Trophoblast cell (in vitro differentiated cells and primary cell): ENCODE data around the gene TRIM6.
A peak's percentile ranks its signal among the peaks of the same experiment; 100 is the strongest.
"Not testable (repeated sequence)": the region's sequence is repeated elsewhere in the genome, so short reads cannot be mapped to it uniquely, and the experiment has no call there.

Experiments used
- DNase-seq, 2 donors: peaks; one replicate each; pipeline ENCODE4 v3.0.0-alpha.2; 2016
- H2AFZ ChIP-seq: 2 replicates; pipeline ENCODE4 v1.6.1; 2013; ENCODE audit warnings: low read length, moderate library complexity, mild to moderate bottlenecking; ENCODE audit not compliant: insufficient read depth, poor library complexity
- H2AK5ac ChIP-seq: 2 replicates; pipeline ENCODE4 v1.6.1; 2013; ENCODE audit warnings: mild to moderate bottlenecking, low read length
- H2BK120ac ChIP-seq: 2 replicates; pipeline ENCODE4 v1.6.1; 2013; ENCODE audit warnings: low read length, mild to moderate bottlenecking, moderate library complexity; ENCODE audit not compliant: insufficient read depth, poor library complexity
- H2BK12ac ChIP-seq: 2 replicates; pipeline ENCODE4 v1.6.1; 2013; ENCODE audit warnings: mild to moderate bottlenecking, low read length, moderate library complexity
- H2BK5ac ChIP-seq: 2 replicates; pipeline ENCODE4 v1.6.1; 2013; ENCODE audit warnings: low read length, low read depth, moderate library complexity, mild to moderate bottlenecking; ENCODE audit not compliant: poor library complexity
- H3K14ac ChIP-seq: 2 replicates; pipeline ENCODE4 v1.6.1; 2013; ENCODE audit warnings: mild to moderate bottlenecking, low read length
- H3K18ac ChIP-seq: 2 replicates; pipeline ENCODE4 v1.6.1; 2013; ENCODE audit warnings: mild to moderate bottlenecking, low read length
- H3K23ac ChIP-seq: 2 replicates; pipeline ENCODE4 v1.6.1; 2013; ENCODE audit warnings: low read length
- H3K27ac ChIP-seq: 2 replicates; pipeline ENCODE4 v1.5.1; 2013; ENCODE audit warnings: low read depth, mild to moderate bottlenecking, inconsistent platforms, low read length, moderate library complexity
- H3K27me3 ChIP-seq: 2 replicates; pipeline ENCODE4 v1.6.1; 2013; ENCODE audit warnings: inconsistent platforms, mild to moderate bottlenecking, low read length, moderate library complexity; ENCODE audit not compliant: insufficient read depth
- H3K36me3 ChIP-seq, 2 experiments: 1 replicate in 1 of 2; 2 replicates in 1 of 2; pipeline ENCODE4 v1.6.1; 2013; ENCODE audit warnings: low read length in 2 of 2, mild to moderate bottlenecking in 2 of 2, moderate library complexity in 1 of 2; ENCODE audit not compliant: insufficient read depth in 2 of 2, control insufficient read depth in 1 of 2
- H3K4ac ChIP-seq: 2 replicates; pipeline ENCODE4 v1.6.1; 2013; ENCODE audit warnings: low read depth, mild to moderate bottlenecking, low read length, moderate library complexity
- H3K4me1 ChIP-seq, 2 experiments: 1 replicate in 1 of 2; 2 replicates in 1 of 2; pipeline ENCODE4 v1.6.1; 2013; ENCODE audit warnings: low read length in 2 of 2, mild to moderate bottlenecking in 2 of 2, moderate library complexity in 1 of 2; ENCODE audit not compliant: insufficient read depth in 2 of 2, control insufficient read depth in 1 of 2
- H3K4me2 ChIP-seq: 2 replicates; pipeline ENCODE4 v1.6.1; 2013; ENCODE audit warnings: inconsistent platforms, mild to moderate bottlenecking, low read length, moderate library complexity
- H3K4me3 ChIP-seq: 2 replicates; pipeline ENCODE4 v1.5.1; 2013; ENCODE audit warnings: mild to moderate bottlenecking, low read depth, low read length, inconsistent platforms
- H3K79me1 ChIP-seq: one replicate; pipeline ENCODE4 v1.6.1; 2013; ENCODE audit warnings: low read length
- H3K79me2 ChIP-seq: 2 replicates; pipeline ENCODE4 v1.6.1; 2013; ENCODE audit warnings: low read length, mild to moderate bottlenecking; ENCODE audit not compliant: control insufficient read depth, insufficient read depth, poor library complexity
- H3K9ac ChIP-seq: 2 replicates; pipeline ENCODE4 v1.6.1; 2013; ENCODE audit warnings: mild to moderate bottlenecking, low read length
- H3K9me3 ChIP-seq: 2 replicates; pipeline ENCODE4 v1.6.1; 2013; ENCODE audit warnings: low read depth, mild to moderate bottlenecking, control low read depth, inconsistent platforms, low read length; ENCODE audit not compliant: insufficient read depth
- H4K12ac ChIP-seq: 2 replicates; pipeline ENCODE4 v1.6.1; 2013; ENCODE audit warnings: low read depth, mild to moderate bottlenecking, low read length, moderate library complexity
- H4K8ac ChIP-seq: 2 replicates; pipeline ENCODE4 v1.6.1; 2013; ENCODE audit warnings: low read depth, mild to moderate bottlenecking, low read length, moderate library complexity
- H4K91ac ChIP-seq: one replicate; pipeline ENCODE4 v1.6.1; 2013; ENCODE audit warnings: low read depth, mild to moderate bottlenecking, low read length, moderate library complexity
- WGBS: extraction: QIAGEN DNeasy Blood & Tissue Kit; methylation state at CpG from one replicate; pipeline ENCODE4 v1.1.7; 2013; ENCODE audit warnings: missing lambda C conversion rate; ENCODE audit not compliant: insufficient read length, insufficient coverage; ENCODE audit errors: extremely low coverage; 5-methylcytosine and 5-hydroxymethylcytosine counted together

TRIM6 gene

GRCh38 chr11:5639953-5640352 is 43.5 kb downstream of the TRIM6 start:
- Histone ChIP-seq H4K12ac (no peak overlapping the region), H3K4ac (no peak overlapping the region), H3K4me2 (no peak overlapping the region), H3K4me1 (no peaks in the 10 kb centered on the region), H3K79me1 (no peaks in the 10 kb centered on the region), H3K23ac (no peak overlapping the region), H3K9me3 (no peaks in the 10 kb centered on the region), H3K4me3 (no peak overlapping the region), H4K8ac (no peak overlapping the region), H4K91ac (no peak overlapping the region), H3K27me3 (no peaks in the 10 kb centered on the region), H3K14ac (no peak overlapping the region), H2AK5ac (no peak overlapping the region), H3K36me3 (no peaks in the 10 kb centered on the region), H2AFZ (no peak overlapping the region), H3K27ac (no peak overlapping the region), H3K18ac (no peak overlapping the region), H2BK5ac (no peak overlapping the region), H2BK120ac (no peak overlapping the region), H2BK12ac (no peak overlapping the region), H3K9ac (no peak overlapping the region), H3K79me2 (no peaks in the 10 kb centered on the region)
- DNase-seq, result no peak
- WGBS, result no CpG with 5 or more reads among the region's 1 CpG

DNA sequence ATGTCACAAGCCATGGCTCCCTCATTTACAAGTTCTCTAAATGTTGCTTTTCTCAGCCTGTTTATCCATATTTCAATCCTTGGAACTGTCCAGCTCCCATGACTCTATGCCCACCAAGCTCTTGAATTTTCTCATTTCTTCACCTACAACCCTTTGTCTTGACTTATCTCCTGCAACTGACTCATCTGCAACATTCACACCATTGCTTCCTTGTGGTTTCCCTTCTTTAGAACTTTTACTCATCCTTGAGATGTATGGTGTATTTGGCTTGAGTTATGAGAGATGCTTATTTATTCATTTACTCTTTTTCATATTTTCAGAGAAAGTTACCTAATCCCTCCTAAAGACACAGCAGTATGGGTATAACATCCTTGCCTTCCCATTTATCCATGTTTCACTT is 47.1 kb downstream of the TRIM6 start:
- H3K4me1 ChIP-seq, result no peaks in the 10 kb centered on the region
- no peak overlapping the region for H2BK120ac ChIP-seq
- H2BK12ac ChIP-seq, result no peak overlapping the region
- no peak overlapping the region for H3K14ac ChIP-seq
- H3K9ac ChIP-seq, result no peak overlapping the region
- no peaks in the 10 kb centered on the region for H3K27me3 ChIP-seq
- no peak overlapping the region for H3K27ac ChIP-seq
- no peak overlapping the region for H3K4me3 ChIP-seq
- H3K36me3 ChIP-seq, result no peaks in the 10 kb centered on the region
- H3K79me2 ChIP-seq, result no peaks in the 10 kb centered on the region
- H3K4me2 ChIP-seq, result no peak overlapping the region
- no peak overlapping the region for H3K23ac ChIP-seq
- H3K4ac ChIP-seq, result no peak overlapping the region
- no peak overlapping the region for H4K91ac ChIP-seq
- H2AK5ac ChIP-seq, result no peak overlapping the region
- no peak overlapping the region for H2BK5ac ChIP-seq
- no peak overlapping the region for H3K18ac ChIP-seq
- H4K12ac ChIP-seq, result no peak overlapping the region
- no peak overlapping the region for H4K8ac ChIP-seq
- H3K9me3 ChIP-seq, result no peaks in the 10 kb centered on the region
- H2AFZ ChIP-seq, result no peak overlapping the region
- H3K79me1 ChIP-seq, result no peaks in the 10 kb centered on the region
- DNase-seq, result no peak

DNA sequence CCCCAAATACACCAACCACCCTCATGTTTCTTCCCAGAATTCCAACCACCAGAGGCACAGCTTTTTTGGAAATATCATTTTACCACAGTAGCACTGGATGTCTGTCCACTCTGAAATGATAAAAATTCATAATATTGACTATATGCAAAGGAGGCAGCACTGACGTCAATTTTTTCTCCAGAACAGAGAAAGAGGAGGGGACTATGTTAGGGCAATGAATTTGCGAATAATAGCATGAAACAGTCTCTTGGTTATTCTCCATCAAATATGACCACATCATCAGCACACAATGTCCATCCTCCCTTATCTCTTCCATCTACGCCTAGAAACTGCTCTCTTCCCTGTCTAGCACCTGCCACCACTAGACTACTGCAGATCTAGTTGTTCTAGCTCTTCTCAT is 49.7 kb downstream of the TRIM6 start:
- H3K4me2 ChIP-seq, result no peak overlapping the region
- no peak overlapping the region for H3K27ac ChIP-seq
- H4K12ac ChIP-seq, result no peak overlapping the region
- H3K79me1 ChIP-seq, result no peaks in the 10 kb centered on the region
- no peak overlapping the region for H3K18ac ChIP-seq
- no peak overlapping the region for H2AFZ ChIP-seq
- DNase-seq, result peak in 1 of 2 donors; percentile 41
- no peaks in the 10 kb centered on the region for H3K79me2 ChIP-seq
- no peak overlapping the region for H3K14ac ChIP-seq
- H2BK12ac ChIP-seq, result no peak overlapping the region
- H4K8ac ChIP-seq, result no peak overlapping the region
- H2BK120ac ChIP-seq, result no peak overlapping the region
- H3K4me3 ChIP-seq, result no peak overlapping the region
- H3K9ac ChIP-seq, result no peak overlapping the region
- H3K27me3 ChIP-seq, result no peaks in the 10 kb centered on the region
- H4K91ac ChIP-seq, result no peak overlapping the region
- no peaks in the 10 kb centered on the region for H3K4me1 ChIP-seq
- no peaks in the 10 kb centered on the region for H3K9me3 ChIP-seq
- no peak overlapping the region for H3K23ac ChIP-seq
- H3K36me3 ChIP-seq, result no peaks in the 10 kb centered on the region
- no peak overlapping the region for H3K4ac ChIP-seq
- WGBS, result no CpG with 5 or more reads among the region's 3 CpGs
- H2BK5ac ChIP-seq, result no peak overlapping the region
- no peak overlapping the region for H2AK5ac ChIP-seq

DNA sequence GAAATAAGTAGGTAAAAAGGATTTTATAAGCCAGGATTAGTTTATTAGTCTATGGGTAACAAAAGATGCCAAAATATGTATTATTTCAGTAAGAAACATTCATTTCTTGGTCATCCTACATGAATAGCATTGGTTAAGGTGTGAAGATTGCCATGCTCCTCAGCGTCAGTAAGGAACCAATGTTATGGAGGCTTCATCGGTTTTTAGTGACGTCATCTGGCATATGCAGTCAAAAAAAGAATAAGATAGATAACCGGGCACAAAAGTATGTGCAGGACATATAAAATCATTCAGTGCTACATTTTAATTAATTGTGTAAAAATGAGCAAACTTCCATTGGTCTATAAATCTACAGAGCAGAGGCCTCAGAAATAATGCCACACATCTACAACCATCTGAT is 59.0 kb downstream of the TRIM6 start:
- Histone ChIP-seq H4K12ac (no peak overlapping the region), H3K79me1 (no peaks in the 10 kb centered on the region), H3K79me2 (no peaks in the 10 kb centered on the region), H3K4me2 (no peak overlapping the region), H3K18ac (no peak overlapping the region), H3K4me3 (no peak overlapping the region), H3K23ac (no peak overlapping the region), H2BK12ac (no peak overlapping the region), H4K91ac (no peak overlapping the region), H3K4ac (no peak overlapping the region), H2AK5ac (no peak overlapping the region), H3K27ac (no peak overlapping the region), H2BK120ac (no peak overlapping the region), H2BK5ac (no peak overlapping the region), H3K27me3 (no peaks in the 10 kb centered on the region), H3K4me1 (no peaks in the 10 kb centered on the region), H3K14ac (no peak overlapping the region), H4K8ac (no peak overlapping the region), H3K9ac (no peak overlapping the region), H3K9me3 (no peaks in the 10 kb centered on the region), H2AFZ (no peak overlapping the region), H3K36me3 (peaks cover 0 to 2% of the 10 kb centered on the region in 2 experiments)
- DNase-seq, result no peak
- WGBS, result no CpG with 5 or more reads among the region's 4 CpGs

GRCh38 chr11:5656956-5657355 is 60.5 kb downstream of the TRIM6 start:
- not testable (repeated sequence) for H3K4me1 ChIP-seq, H4K8ac ChIP-seq, H3K9ac ChIP-seq, H3K27me3 ChIP-seq, H3K23ac ChIP-seq, H2AK5ac ChIP-seq, H3K36me3 ChIP-seq, H3K27ac ChIP-seq, H3K4ac ChIP-seq, H2BK5ac ChIP-seq, H3K18ac ChIP-seq, H3K79me1 ChIP-seq, H2BK120ac ChIP-seq, H3K4me2 ChIP-seq, H3K79me2 ChIP-seq, H3K4me3 ChIP-seq, H4K91ac ChIP-seq, H2AFZ ChIP-seq, H2BK12ac ChIP-seq, H3K14ac ChIP-seq, DNase-seq, H3K9me3 ChIP-seq, H4K12ac ChIP-seq
- WGBS, result no CpG with 5 or more reads among the region's 2 CpGs
